H9 (cell line): Measurements from ENCODE around the gene KCNH2. TPM values are rescaled to one million over a fixed set of nuclear protein-coding genes. Genes with fewer than 3 reads are reported as not detected.

Source experiments
- DNase-seq: peaks from one replicate; pipeline ENCODE4 v3.0.0-alpha.2; 2017
- H2AFZ ChIP-seq: one replicate; pipeline ENCODE4 v1.6.1; 2013; ENCODE audit warnings: mild to moderate bottlenecking, low read length, control low read depth, moderate library complexity
- H2AK5ac ChIP-seq: 2 replicates; pipeline ENCODE4 v1.6.1; 2013; ENCODE audit warnings: low read length, control low read depth, mixed read lengths; ENCODE audit not compliant: insufficient read length
- H2BK120ac ChIP-seq: one replicate; pipeline ENCODE4 v1.6.1; 2013; ENCODE audit warnings: low read depth, mild to moderate bottlenecking, low read length, control low read depth, inconsistent platforms; ENCODE audit not compliant: poor library complexity, severe bottlenecking
- H2BK12ac ChIP-seq: 2 replicates; pipeline ENCODE4 v1.6.1; 2013; ENCODE audit warnings: low read length, control low read depth, mixed read lengths, low read depth; ENCODE audit not compliant: insufficient read length
- H2BK15ac ChIP-seq: 2 replicates; pipeline ENCODE4 v1.6.1; 2013; ENCODE audit warnings: low read depth, low read length, control low read depth
- H2BK20ac ChIP-seq: one replicate; pipeline ENCODE4 v1.6.1; 2013; ENCODE audit warnings: low read depth, mild to moderate bottlenecking, low read length, control low read depth, inconsistent platforms; ENCODE audit not compliant: poor library complexity, severe bottlenecking
- H2BK5ac ChIP-seq: 2 replicates; pipeline ENCODE4 v1.6.1; 2013; ENCODE audit warnings: low read length, control low read depth, mixed read lengths; ENCODE audit not compliant: insufficient read length
- H3K14ac ChIP-seq: 2 replicates; pipeline ENCODE4 v1.6.1; 2013; ENCODE audit warnings: low read length, control low read depth; ENCODE audit not compliant: insufficient read depth
- H3K18ac ChIP-seq: 2 replicates; pipeline ENCODE4 v1.6.1; 2013; ENCODE audit warnings: low read depth, mild to moderate bottlenecking, mixed read lengths, low read length, control low read depth; ENCODE audit not compliant: insufficient read length
- H3K23ac ChIP-seq: 2 replicates; pipeline ENCODE4 v1.6.1; 2013; ENCODE audit warnings: low read length, control low read depth, mixed read lengths, low read depth; ENCODE audit not compliant: insufficient read length
- H3K23me2 ChIP-seq: 2 replicates; pipeline ENCODE4 v1.6.1; 2013; ENCODE audit warnings: low read depth, mild to moderate bottlenecking, mixed read lengths, low read length, control low read depth; ENCODE audit not compliant: insufficient read length, poor library complexity, severe bottlenecking
- H3K27ac ChIP-seq: 2 replicates; pipeline ENCODE4 v1.5.1; 2013; ENCODE audit warnings: low read length, control low read depth, mixed read lengths, low read depth; ENCODE audit not compliant: insufficient read length
- H3K27me3 ChIP-seq: 2 replicates; pipeline ENCODE4 v1.6.1; 2013; ENCODE audit warnings: low read length, control low read depth, inconsistent platforms; ENCODE audit not compliant: insufficient read depth
- H3K4ac ChIP-seq: 2 replicates; pipeline ENCODE4 v1.6.1; 2013; ENCODE audit warnings: low read depth, mild to moderate bottlenecking, control low read depth, inconsistent platforms, low read length, moderate library complexity
- H3K4me1 ChIP-seq: 2 replicates; pipeline ENCODE4 v1.6.1; 2013; ENCODE audit warnings: low read length, control low read depth, inconsistent platforms; ENCODE audit not compliant: insufficient read depth
- H3K4me2 ChIP-seq: 2 replicates; pipeline ENCODE4 v1.6.1; 2013; ENCODE audit warnings: low read length, control low read depth, mixed read lengths; ENCODE audit not compliant: insufficient read length, insufficient read depth
- H3K56ac ChIP-seq: 2 replicates; pipeline ENCODE4 v1.6.1; 2013; ENCODE audit warnings: low read depth, mild to moderate bottlenecking, mixed read lengths, low read length, control low read depth; ENCODE audit not compliant: insufficient read length
- H3K79me1 ChIP-seq: 2 replicates; pipeline ENCODE4 v1.6.1; 2013; ENCODE audit warnings: low read depth, mild to moderate bottlenecking, moderate library complexity, low read length, control low read depth, inconsistent platforms; ENCODE audit not compliant: insufficient read depth, poor library complexity, severe bottlenecking
- H3K79me2 ChIP-seq: 2 replicates; pipeline ENCODE4 v1.6.1; 2013; ENCODE audit warnings: low read length, control low read depth, inconsistent platforms; ENCODE audit not compliant: insufficient read depth
- H3K9ac ChIP-seq: 2 replicates; pipeline ENCODE4 v1.6.1; 2013; ENCODE audit warnings: low read length, control low read depth, mixed read lengths; ENCODE audit not compliant: insufficient read length; ENCODE audit errors: extremely low read depth
- H3K9me3 ChIP-seq: one replicate; pipeline ENCODE4 v1.6.1; 2013; ENCODE audit warnings: low read depth, low read length, inconsistent platforms; ENCODE audit not compliant: control insufficient read depth
- H3T11ph ChIP-seq: one replicate; pipeline ENCODE4 v1.6.1; 2013; ENCODE audit warnings: mild to moderate bottlenecking, low read length, control low read depth, inconsistent platforms
- H4K20me1 ChIP-seq: one replicate; pipeline ENCODE4 v1.6.1; 2013; ENCODE audit not compliant: control insufficient read depth, insufficient read length, insufficient read depth
- H4K5ac ChIP-seq: 2 replicates; pipeline ENCODE4 v1.6.1; 2013; ENCODE audit warnings: low read depth, mild to moderate bottlenecking, mixed read lengths, low read length, control low read depth; ENCODE audit not compliant: insufficient read length
- H4K8ac ChIP-seq: replicated peaks from 2 replicates; pipeline ENCODE4 v1.6.1; 2013; ENCODE audit warnings: low read length, control low read depth, mixed read lengths, low read depth; ENCODE audit not compliant: insufficient read length
- H4K91ac ChIP-seq: 2 replicates; pipeline ENCODE4 v1.6.1; 2013; ENCODE audit warnings: low read depth, mild to moderate bottlenecking, moderate library complexity, mixed read lengths, low read length, control low read depth; ENCODE audit not compliant: insufficient read length
- H3K27ac Mint-ChIP-seq, 3 experiments: 2 replicates in 2 of 3; 3 replicates in 1 of 3; pipeline ENCODE4 v1.8.0; 2020 to 2021; ENCODE audit warnings: mixed read lengths in 3 of 3, mild to moderate bottlenecking in 1 of 3, moderate library complexity in 1 of 3
- H3K27me3 Mint-ChIP-seq: 2 replicates; pipeline ENCODE4 v1.8.0; 2021; ENCODE audit warnings: low read depth, mild to moderate bottlenecking, moderate library complexity, mixed read lengths
- H3K36me3 Mint-ChIP-seq, 3 experiments: 2 replicates in 2 of 3; 3 replicates in 1 of 3; pipeline ENCODE4 v1.8.0; 2020 to 2021; ENCODE audit warnings: low read depth in 3 of 3, mixed read lengths in 3 of 3; ENCODE audit not compliant: insufficient read depth in 1 of 3
- H3K4me1 Mint-ChIP-seq, 2 experiments: 2 replicates each; pipeline ENCODE4 v1.8.0; 2020; ENCODE audit warnings: mixed read lengths in 2 of 2
- H3K4me3 Mint-ChIP-seq, 2 experiments: 2 replicates in 1 of 2; 3 replicates in 1 of 2; pipeline ENCODE4 v1.8.0; 2020 to 2021; ENCODE audit warnings: mild to moderate bottlenecking in 2 of 2, mixed read lengths in 2 of 2, moderate library complexity in 1 of 2
- H3K9me3 Mint-ChIP-seq, 2 experiments: 2 replicates in 1 of 2; 3 replicates in 1 of 2; pipeline ENCODE4 v1.8.0; 2020; ENCODE audit warnings: mild to moderate bottlenecking in 2 of 2, mixed read lengths in 2 of 2, moderate library complexity in 1 of 2
- WGBS: extraction: QIAGEN DNeasy Blood & Tissue Kit; methylation state at CpG from one replicate; pipeline ENCODE4 v1.1.7; 2013; ENCODE audit warnings: missing lambda C conversion rate, low lambda C conversion rate, mixed read lengths; ENCODE audit not compliant: insufficient read length; ENCODE audit errors: extremely low coverage; 5-methylcytosine and 5-hydroxymethylcytosine counted together
- total RNA-seq: library from RNA; stranded (reverse); gene quantifications from 2 replicates; pipeline ENCODE4 v1.2.1, GENCODE V29; 2021
- TF ChIP-seq, protein P1 (sequence below): fragments of 200-600 bp; sonication (generic); conservative IDR thresholded peaks from 3 replicates; pipeline ENCODE4 v1.8.0; 2021; ENCODE audit warnings: antibody characterized with exemption, mild to moderate bottlenecking

The KCNH2 gene
- total RNA-seq, 1 experiment from 2014 or later: 4.5 TPM

DNA sequence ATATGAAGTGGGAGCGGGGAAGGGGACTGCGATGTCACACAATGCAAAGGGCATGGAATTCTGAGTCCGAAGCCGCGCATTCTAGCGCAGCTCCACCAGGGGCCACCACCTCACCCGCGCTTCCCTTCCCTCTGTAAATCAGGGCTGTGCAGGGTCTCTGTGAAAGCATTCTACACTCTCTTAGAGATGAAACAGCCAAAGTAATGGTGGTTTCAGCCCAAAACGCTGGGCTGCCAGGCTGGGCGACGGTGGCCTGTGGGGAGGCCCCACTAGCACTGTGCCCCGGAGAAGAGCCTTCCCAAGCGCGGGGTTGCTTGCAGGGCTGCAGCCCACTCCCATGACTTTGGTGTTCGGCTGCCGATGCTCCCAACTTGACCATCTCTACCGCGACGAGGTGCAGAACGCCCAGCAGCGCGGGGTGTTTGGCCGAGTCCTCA lies 34.8 kb upstream of the KCNH2 start:
- no peak overlapping the region for H2BK5ac ChIP-seq
- TF ChIP-seq, protein P1, sequence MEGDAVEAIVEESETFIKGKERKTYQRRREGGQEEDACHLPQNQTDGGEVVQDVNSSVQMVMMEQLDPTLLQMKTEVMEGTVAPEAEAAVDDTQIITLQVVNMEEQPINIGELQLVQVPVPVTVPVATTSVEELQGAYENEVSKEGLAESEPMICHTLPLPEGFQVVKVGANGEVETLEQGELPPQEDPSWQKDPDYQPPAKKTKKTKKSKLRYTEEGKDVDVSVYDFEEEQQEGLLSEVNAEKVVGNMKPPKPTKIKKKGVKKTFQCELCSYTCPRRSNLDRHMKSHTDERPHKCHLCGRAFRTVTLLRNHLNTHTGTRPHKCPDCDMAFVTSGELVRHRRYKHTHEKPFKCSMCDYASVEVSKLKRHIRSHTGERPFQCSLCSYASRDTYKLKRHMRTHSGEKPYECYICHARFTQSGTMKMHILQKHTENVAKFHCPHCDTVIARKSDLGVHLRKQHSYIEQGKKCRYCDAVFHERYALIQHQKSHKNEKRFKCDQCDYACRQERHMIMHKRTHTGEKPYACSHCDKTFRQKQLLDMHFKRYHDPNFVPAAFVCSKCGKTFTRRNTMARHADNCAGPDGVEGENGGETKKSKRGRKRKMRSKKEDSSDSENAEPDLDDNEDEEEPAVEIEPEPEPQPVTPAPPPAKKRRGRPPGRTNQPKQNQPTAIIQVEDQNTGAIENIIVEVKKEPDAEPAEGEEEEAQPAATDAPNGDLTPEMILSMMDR: peak; percentile 74
- Mint-ChIP-seq H3K4me3 (peak overlapping the region; percentile 33 to 74), H3K27ac (no peak overlapping the region; a peak in 1 of 7 replicates), H3K4me1 (peaks cover 23 to 53% of the 10 kb centered on the region in 2 experiments), H3K36me3 (peaks cover 4 to 6% (median 6%) of the 10 kb centered on the region in 3 experiments; a peak in 6 of 7 replicates), H3K9me3 (no peaks in the 10 kb centered on the region; a peak in 1 of 5 replicates), H3K27me3 (peaks cover 55% of the 10 kb centered on the region)
- no peaks in the 10 kb centered on the region; the same call in 1 of the 2 replicates for H3K27me3 ChIP-seq
- peak overlapping the region; percentile 60 for H3K18ac ChIP-seq
- H3K56ac ChIP-seq: no peak overlapping the region
- H3T11ph ChIP-seq: no peak overlapping the region
- H3K9ac ChIP-seq: no peak overlapping the region
- peaks cover 4% of the 10 kb centered on the region; the same call in 1 of the 2 replicates for H3K4me1 ChIP-seq
- no peak overlapping the region for H4K91ac ChIP-seq
- no peak overlapping the region for H3K4ac ChIP-seq
- peaks cover 4% of the 10 kb centered on the region for H3K23me2 ChIP-seq
- no peak overlapping the region for H2AFZ ChIP-seq
- H3K23ac ChIP-seq: no peak overlapping the region
- no peak overlapping the region for H3K27ac ChIP-seq
- peak overlapping the region; percentile 80 for H3K14ac ChIP-seq
- no peak overlapping the region for H2AK5ac ChIP-seq
- H4K8ac ChIP-seq: no peak overlapping the region
- no peaks in the 10 kb centered on the region for H3K9me3 ChIP-seq
- DNase-seq: peak; percentile 76
- H2BK20ac ChIP-seq: no peak overlapping the region
- no peaks in the 10 kb centered on the region for H4K20me1 ChIP-seq
- no peak overlapping the region for H4K5ac ChIP-seq
- no peak overlapping the region for H2BK12ac ChIP-seq
- WGBS: no CpG with 5 or more reads among the region's 23 CpGs
- peak overlapping the region; percentile 25 for H3K4me2 ChIP-seq
- no peaks in the 10 kb centered on the region for H3K79me1 ChIP-seq
- no peak overlapping the region for H2BK120ac ChIP-seq
- no peaks in the 10 kb centered on the region for H3K79me2 ChIP-seq
- H2BK15ac ChIP-seq: no peak overlapping the region
